Activated CD4-positive, CD25-positive, alpha-beta regulatory T cell (primary cell): ENCODE data around the gene ZNF316.
"Not testable (repeated sequence)": the region's sequence is repeated elsewhere in the genome, so short reads cannot be mapped to it uniquely, and the experiment has no call there.

Experiments
- DNase-seq, 4 experiments: peaks; one replicate each; lab custom pipeline; 2025; lab: John Stamatoyannopoulos, UW

ZNF316 gene

DNA sequence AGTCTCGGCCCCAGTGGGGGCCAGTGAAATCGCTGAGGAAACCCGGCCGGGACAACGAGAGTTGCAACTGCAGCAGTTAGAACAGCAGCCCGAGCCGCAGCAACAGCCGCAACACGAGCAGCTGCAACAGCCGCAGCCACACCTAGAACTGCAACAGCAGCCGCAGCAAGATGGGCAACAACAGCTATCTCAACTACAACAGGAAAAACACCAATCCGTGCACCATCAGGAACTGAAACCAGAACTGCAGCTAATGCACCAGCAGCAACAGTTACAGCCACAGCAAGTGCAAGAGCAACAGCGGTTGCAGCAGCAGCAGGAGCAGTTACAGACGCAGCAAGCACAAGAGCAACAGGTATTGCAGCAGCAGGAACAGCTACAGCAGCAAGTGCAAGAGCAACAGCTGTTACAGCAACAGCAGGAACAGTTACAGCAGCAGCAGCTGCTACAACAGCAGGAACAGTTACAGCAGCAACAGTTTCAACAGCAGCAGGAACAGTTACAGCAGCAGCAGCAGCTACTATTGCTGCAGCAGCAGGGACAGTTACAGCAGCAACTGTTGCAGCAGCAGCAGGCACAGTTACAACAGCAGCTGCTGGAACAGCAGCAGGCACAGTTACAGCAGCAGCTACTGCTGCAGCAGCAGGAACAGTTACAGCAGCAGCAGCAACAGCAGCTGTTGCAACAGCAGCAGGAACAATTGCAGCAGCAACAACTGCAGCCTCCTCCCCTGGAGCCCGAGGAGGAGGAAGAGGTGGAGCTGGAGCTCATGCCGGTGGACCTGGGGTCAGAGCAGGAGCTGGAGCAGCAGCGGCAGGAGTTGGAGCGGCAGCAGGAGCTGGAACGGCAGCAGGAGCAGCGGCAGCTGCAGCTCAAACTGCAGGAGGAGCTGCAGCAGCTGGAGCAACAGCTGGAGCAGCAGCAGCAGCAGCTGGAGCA, 15.7 kb upstream of the ZNF316 start:
- no peak for DNase-seq

DNA sequence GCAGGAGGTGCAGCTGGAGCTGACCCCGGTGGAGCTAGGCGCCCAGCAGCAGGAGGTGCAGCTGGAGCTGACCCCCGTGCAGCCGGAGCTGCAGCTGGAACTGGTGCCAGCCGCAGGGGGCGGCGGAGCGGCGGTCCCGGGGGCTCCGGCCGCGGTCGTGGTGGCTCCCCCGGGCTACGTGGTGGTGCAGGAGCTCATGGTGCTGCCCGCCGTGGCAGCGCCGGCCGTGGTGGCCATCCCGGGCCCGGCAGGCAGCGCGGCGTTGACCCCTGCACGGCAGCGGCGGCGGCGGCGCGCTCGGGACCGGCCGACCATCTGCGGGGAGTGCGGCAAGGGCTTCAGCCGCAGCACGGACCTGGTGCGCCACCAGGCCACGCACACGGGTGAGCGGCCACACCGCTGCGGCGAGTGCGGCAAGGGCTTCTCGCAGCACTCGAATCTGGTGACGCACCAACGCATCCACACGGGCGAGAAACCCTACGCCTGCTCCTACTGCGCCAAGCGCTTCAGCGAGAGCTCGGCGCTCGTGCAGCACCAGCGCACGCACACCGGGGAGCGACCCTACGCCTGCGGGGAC, 14.9 kb upstream of the ZNF316 start:
- DNase-seq: no peak

DNA sequence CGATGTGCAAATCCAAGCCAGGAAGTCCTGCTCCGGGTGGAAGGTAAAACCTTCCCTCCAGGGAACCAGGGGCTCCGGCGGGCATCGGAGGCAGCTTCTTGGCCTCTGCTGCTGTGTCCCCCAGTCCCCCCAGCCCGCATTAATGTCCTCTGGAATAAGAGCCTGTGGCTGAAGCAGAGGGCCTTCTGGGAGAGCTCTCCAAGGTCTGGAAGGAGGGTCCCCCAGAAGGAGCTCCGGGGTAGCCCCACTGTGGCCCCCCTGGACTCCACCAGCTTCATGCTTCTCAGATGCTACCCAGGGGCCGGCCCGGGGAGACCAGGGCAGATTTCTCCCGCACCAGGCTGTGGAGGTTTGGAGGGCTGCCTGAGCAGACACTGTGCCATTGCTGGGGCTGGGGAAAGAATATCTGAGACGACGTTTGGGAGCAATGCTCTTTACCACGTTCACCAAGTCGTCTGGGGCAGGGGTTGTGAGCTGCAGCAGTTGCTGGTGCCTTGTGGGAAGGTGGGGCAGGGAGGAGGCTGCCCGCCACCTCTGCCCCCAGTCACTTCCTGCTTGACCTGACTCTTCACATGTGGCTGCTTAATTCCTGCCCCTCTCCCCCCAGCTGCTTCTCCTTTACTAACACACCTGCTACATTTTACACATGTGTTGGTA, 13.4 kb upstream of the ZNF316 start:
- DNase-seq: no peak

DNA sequence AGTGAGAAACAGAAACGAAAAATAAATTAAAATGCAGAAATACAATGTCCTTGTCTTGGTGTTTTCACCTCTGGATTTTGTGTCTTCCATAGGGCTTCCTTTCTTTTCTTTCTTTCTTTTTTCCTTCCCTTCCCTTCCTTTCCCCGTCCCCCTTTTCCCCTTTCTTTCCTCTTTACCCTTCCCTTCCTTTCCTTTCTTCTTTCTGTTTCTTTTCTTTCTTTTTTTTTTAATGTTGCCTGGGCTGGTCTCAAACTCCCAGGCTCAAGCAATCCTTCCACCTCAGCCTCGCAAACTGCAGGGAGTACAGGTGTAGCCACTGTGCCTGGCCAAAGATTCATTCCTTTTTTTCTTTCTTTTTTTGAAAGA, 12.9 kb upstream of the ZNF316 start:
- no peak for DNase-seq

DNA sequence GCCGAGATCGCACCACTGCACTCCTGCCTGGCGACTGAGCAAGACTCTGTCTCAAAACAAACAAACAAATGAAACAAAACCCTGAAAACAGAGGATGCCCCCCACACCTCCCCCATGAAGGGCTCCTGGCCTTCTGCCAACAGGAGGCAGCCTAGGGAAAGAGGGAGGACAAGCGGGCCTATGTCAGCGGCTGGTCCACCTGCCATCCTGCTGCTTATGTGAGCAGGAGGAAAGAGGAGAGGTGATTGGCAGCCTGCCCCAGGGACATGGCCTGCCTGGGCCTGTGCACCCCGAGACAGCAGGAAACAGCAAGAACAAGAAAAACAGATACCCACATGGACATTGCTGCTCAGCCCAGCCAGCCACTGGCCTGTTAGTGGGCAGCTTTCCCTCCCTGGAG, 9.1 kb upstream of the ZNF316 start:
- DNase-seq: no peak

DNA sequence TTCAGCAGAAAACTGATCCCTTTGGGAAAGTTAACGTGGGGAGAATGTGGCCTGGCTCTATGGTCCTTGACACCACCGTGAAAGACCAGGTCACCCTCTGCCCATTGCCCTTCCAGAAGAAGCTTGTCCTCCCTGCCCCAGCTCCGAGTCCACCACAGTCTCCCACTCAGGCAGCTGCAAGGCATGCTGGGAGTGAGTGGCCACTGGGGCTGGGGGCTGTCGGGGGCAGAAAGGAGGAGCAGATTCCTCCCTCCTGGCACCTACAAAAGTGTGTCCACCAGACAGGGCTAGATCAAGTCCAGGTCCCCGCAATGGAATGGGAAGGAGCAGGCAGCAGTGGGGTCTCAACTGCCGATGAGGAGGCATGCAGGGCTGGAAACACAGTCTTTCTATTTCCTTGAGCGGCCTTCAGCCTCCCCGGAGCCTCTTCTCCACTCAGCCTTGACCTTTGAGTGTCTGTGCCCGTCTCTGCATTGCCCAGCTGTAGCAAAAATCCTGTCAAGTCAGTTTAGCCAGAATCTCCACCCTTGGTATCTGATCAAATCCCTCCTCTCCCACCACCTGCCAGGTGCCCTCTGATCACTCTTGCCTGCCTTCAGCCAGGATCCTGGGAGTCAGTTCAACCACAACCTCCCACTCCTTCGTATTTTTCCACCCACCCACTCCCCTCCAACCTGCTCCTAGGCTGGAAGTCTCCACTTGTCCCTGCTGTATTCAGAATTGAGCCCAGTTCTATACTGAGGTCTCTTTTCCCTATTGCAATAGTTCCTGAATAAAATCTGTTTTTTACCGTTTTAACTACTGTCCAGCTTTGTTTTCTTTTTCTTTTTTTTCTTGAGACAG, 6.9 kb upstream of the ZNF316 start:
- DNase-seq: no peak

DNA sequence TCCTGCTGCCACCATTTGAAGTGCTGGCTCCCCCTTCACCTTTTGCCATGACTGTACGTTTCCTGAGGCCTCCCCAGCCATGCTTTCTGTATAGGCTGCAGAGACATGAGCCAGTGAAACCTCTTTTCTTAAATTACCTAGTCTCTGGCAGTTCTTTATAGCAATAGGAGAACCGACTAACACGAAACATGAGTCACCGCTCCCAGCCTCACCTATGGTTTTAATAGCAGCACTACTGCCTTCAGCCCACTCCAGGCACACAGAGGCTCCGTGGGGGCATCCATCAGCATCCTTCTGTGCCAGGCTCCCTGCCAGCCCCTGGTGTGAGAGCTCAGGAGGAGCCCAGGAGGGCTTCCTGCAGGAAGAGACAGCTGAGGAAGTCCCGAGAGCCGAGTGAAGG, 5.5 kb upstream of the ZNF316 start:
- DNase-seq: no peak

DNA sequence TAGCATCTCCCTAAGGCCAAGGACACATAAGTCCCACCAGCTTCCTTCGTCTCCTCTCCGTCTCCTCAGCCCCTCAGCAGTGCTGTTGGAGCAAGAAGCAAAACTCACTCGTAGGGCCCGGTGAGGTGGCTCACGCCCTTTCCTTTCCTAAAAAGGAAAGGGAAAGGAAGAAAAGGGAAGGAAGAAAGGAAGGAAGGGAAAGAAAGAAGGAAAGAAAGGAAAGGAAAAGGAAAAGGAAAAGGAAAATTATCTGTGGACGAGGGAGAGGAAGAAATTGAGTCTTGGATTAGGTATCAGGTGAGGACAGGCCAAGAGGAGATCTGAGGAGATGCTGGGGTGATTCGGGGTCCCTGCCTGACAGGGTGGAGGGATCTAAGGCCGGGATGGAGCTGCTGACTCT, 3.1 kb upstream of the ZNF316 start:
- no peak for DNase-seq

DNA sequence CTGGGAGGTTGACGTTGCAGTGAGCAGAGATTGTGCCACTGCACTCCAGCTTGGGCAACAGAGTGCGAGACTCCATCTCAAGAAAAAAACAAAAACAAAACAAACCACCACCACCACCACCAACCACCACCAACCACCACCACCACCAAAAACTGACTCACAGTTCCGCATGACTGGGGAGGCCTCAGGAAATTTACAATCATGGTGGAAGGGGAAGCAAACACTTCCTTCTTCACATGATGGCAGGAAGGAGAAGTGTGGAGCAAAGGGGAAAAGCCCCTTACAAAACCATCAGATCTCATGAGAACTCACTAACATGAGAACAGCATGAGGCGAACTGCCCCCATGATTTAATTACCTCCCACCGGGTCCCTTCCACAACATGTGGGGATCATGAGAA, 2.1 kb upstream of the ZNF316 start:
- not testable (repeated sequence) for DNase-seq

DNA sequence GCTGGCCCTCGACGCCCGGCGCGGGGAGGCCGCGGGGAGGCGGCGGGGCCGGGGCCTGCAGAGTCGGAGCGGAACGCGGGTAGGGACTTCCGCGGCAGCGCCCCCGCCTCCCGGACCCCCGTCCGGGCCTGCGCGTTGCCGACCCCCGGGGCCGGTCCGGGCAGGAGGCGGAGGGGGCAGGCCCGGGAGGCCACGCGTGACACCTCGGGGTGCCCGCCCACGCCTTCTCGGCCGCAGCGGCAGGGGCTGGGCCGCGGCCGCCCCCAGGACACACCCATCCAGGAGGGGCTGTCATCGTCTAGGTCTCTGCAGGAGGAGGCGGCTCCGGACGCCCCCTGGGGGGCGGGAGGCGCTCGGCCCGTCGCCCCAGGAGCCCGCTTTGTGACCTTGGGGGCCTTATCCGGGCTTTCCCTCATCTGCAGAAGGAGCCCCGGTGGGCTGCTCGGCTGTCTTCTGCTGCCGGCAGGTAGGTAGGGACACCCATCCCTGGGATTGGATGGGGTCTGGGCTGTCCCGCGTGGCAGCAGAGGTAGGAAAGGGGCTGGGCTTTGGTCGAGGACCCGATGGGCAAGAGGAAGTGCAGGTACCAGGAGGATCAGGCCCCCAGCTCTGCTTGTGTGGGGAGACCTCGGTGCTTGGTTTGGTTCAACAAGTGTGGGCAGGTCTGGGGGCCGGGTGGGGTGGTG, 569 bp downstream of the ZNF316 start:
- DNase-seq: peak; percentile 11 to 27 (median 20)

DNA sequence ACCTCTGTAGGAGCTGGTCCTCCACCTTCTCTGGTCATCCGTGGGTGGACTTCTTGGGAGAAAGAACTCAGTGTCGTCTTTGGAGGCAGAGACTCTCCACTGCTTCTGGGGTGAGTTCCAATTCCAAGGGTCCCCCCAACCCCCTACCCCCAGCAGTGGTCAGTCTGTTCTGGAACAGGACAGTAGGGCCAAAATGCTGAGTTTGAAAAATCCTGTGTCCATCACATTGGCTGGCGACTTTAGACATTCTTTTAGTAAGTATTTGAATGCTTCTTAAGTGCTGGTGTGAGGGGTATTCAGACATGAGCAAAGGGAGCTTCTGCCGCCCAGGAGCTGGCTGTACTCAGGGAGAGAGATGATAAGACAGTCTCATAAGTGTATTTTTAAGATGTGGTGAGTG, 1.9 kb downstream of the ZNF316 start:
- DNase-seq: no peak

DNA sequence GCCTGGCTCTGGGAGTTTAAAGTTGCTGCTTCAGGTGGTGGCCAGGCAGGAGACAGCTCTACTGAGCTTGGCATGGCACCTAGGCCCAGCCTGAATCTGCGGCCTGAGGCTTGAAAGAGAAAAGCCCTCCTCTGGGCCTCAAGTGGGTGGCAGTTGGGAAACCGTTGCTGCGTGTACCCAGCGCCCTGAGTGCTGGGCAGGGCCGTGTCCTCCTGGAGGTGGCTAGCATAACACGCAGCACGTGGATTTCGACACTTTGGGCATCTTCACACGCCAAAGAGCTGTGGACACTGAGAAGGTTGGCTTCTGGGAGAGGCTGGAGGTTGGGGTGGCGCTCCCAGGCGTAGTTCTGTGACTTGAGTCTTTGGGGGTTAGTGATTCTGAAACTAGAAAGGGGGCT, 2.5 kb downstream of the ZNF316 start:
- no peak for DNase-seq

DNA sequence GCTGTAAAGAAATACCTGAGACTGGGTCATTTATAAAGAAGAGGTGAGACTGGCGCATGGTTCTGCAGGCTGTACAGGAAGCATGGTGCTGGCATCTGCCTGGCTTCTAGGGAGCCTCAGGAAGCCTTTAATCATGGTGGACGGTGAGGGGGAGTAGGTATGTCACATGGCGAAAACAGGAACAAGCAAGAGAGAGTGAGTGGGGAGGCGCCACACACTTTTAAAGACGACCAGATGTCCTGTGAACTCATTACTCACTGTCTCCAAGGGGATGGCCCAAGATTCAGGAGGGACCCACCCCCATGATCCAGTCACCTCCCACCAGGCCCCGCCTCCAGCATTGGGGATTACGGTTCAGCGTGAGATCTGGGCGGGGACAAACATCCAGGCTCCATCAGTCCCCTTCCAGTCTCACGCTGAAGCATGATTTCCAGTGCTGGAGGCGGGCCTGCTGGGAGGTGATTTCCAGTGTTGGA, 3.2 kb downstream of the ZNF316 start:
- no peak for DNase-seq

DNA sequence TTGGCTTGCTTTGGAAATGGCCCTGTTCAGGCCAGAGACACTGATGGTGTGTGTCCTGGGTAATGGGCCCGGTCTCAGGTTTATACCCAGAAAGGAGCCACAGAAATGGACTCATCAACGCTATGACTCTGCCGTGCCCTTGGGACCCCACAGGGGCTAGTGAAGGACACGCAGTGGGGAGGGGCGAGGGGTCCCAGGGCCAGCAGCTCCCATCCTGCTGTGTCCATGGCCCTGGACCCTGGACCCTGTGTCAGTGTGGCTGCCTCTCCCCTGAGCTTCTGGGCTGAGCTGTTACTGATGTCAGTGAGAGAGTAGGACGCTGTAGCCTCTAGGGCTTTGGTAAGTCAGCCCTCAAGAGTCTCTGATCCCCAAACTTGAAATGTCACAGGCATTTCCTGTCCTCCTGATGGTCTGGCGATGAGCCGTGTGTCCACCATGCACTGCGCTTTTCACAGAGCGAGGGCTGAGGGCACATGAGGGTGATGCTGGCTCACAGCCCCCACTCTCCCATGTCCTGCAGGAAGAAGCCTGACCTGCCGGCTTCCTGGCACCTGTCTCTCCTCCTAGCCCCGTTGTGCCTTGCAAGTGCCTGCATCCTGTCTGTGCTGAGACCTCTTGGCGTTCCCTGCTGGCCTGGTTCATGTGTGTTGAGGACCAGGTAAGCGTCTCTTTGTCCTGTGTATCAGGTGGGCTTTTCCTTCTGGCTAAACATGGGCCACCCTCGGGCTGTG, 4.4 kb downstream of the ZNF316 start:
- DNase-seq: no peak

DNA sequence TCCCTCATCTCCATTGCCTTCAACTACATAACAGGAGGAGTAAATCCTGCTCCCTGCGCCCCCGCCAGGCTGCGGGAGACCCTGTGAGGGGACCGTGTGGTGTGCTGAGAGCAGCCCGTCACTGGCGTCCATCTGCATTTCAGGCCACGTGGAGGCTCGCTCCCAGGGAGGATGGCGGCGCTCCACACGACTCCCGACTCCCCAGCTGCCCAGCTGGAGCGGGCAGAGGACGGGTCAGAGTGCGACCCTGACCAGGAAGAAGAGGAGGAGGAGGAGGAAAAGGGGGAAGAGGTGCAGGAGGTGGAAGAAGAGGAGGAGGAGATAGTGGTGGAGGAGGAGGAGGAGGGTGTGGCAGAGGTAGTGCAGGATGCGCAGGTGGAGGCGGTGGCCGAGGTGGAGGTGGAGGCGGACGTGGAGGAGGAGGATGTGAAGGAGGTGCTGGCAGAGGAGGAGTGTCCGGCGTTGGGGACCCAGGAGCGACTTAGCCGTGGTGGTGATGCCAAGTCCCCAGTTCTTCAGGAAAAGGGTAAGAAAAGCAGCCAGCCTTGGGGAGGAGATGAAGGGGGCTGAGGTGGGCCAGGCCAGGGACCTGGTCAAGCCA, 5.2 kb downstream of the ZNF316 start:
- no peak for DNase-seq

DNA sequence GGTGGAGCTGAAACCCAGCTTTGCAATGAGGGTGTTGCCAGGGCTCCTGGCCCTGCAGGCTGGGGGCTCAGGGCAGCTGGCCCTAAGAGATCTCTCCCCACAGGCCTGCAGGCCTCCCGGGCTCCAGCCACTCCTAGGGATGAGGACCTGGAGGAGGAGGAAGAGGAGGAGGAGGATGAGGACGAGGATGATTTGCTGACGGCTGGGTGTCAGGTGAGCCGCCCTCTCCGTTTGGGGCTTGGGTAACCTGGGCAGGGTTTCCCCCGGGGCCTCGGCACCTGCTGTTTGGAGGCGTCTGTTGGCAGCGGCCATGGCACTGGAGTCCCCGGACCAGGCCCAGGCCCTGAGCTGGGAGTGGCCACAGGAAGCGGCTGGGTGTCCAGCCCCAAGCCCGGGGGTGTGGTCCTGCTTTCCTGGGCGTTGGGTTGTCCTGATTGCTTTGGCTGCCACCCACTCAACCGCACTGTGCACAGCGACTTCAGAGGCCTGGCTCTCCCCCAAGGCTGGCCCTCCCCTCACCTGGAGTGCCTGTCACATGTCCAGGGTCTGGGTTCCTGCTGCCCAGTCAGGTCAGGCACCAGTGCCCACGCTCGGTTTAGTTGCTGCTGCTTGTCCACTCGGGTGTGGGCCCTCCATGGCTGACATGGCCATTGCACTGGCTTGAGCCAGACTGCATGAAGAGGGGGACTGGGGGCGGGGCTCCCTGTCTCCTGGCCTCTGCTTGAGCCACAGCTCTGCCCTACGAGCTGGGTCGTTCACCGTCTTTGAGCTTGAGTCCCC, 5.9 kb downstream of the ZNF316 start:
- no peak for DNase-seq

DNA sequence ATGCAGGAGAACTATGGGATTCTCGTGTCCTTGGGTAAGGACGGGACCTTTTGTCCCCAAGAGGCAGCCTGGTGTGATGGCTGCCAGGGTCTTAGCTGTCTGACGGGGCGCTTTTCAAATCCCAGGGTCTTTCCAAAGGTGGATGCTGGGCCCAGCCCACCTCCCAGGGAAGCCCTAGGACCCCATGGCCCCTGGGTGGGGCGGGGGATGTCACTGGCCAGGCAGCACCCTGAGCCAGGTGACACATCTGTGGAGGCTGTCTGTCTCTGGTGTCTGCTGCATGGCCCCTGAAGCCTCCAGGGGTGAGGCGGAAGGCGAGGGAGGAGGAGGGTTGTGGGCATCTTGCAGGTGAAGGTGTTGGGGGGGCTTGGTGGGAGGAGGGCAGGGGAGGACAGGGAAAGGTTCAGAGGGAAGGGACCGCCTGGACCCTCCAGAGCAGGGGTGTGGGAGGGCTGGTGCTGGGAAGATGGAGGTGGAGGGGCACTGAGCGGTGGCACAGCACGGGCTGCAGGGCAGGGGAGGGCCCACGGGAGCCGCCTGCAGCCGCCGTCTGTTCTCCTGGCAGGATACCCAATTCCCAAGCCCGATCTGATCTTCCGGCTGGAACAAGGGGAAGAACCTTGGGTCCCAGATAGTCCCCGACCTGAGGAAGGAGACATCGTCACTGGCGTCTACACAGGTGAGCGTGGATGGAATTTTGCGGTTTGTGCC, 7.0 kb downstream of the ZNF316 start:
- no peak for DNase-seq

DNA sequence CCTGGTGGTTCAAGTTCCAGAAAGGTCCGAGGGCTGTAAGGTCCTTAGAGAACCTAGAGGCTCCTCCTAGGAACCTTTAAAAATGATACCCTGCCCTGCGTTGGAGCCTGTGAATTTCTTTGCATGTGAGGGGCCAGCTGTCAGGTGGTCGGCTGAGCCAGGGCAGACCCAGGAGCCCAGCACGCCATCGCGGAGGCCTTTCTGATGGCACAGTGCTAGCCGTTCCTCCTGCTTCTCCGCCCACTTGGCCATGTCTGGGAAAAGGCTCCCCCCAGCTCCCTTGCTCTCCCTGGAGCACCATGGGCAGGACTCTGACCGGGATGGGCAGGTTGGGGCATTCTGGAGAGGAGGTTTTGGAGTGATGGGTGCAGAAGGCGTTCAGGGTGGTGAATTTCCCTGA, 7.6 kb downstream of the ZNF316 start:
- no peak for DNase-seq

DNA sequence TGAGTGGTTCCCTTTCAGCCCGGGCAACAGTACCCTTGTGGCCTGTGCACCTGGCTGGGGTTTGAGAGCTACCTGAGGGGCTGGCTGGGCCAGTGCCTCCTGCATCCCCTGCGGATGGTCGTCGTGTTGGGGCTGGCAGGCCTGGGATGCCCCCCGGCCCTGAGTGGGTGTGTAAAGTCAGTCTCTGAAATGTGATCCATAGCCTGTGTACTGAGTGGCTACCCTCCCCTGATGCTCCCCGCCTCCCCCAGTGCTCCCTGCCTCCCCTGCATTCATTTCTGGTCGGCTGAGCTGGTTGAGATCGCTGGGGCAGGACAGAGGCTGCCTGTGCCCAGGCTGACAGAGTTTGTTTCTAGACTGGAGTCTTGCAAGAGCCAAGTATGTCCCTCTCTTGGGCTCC, 9.3 kb downstream of the ZNF316 start:
- DNase-seq: no peak
